Measurements from ENCODE around the gene HHAT.

GRCh38 chr1:210477328-210477924 is 148.7 kb downstream of the HHAT start:
- TF ChIP-seq CTCF (IDR thresholded peaks at IDR 0.05; ENCODE audit: low read length) (no peak), EZH2phosphoT487 (IDR thresholded peaks at IDR 0.05; ENCODE audit: low read length) (no peak), EZH2 (optimal IDR thresholded peaks at IDR 0.05; ENCODE audit: low read depth, low read length) (no peak)

Measured in MM.1S (cell line).